NCI-H69 (cell line): ENCODE results near the gene PPFIA4.
A peak's percentile ranks its signal among the peaks of the same experiment; 100 is the strongest.

Experiments
- DNase-seq: peaks from one replicate; lab custom pipeline; 2025; lab: John Stamatoyannopoulos, UW

PPFIA4 gene

GRCh38 chr1:203057911-203058675 is 31.8 kb downstream of the PPFIA4 start:
- DNase-seq, result peak; percentile 82

- no peak for DNase-seq
Measured at GRCh38 chr1:203058676-203058935, 32.3 kb downstream of the PPFIA4 start.

- no peak for DNase-seq
Measured at GRCh38 chr1:203059485-203059884, 33.2 kb downstream of the PPFIA4 start.

DNA sequence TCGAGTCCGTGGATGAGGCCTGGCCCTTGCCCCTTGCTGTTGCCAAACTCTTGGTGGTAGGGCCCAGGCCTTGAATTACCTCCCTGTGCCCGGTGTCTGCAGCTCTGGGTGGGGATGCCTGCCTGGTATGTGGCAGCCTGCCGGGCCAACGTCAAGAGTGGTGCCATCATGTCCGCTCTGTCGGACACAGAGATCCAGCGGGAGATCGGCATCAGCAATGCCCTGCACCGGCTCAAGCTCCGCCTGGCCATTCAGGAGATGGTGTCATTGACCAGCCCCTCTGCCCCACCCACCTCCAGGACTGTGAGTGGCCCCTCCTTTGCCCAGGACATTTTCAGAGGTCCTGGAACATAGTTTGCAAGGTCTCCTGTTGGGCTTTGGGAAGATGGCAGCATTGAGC is 33.8 kb downstream of the PPFIA4 start:
- DNase-seq, result no peak

- DNase-seq, result no peak
Measured at GRCh38 chr1:203063287-203063686, 37.0 kb downstream of the PPFIA4 start.

GRCh38 chr1:203065191-203065590 is 38.9 kb downstream of the PPFIA4 start:
- no peak for DNase-seq

- no peak for DNase-seq
Measured at GRCh38 chr1:203065986-203066385, 39.7 kb downstream of the PPFIA4 start.

DNA sequence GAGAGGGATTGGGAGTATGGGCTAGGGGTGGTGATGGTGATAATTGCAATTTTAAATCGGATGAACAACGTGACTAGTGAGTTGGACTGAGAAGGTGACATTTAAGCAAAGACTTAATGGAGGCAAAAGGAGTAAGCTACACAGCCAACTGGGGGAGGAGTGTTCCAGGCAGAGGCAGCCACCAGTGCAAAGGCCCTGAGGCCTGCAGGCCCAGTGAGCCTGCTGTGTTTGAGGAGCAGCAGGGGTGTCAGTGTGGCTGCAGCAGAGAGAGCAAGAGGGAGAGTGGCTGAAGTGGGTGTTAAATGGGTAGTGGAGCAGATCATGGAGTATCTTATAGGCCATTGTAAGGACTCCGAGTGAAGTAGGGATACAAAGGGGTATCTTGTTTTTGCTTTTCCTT is 40.7 kb downstream of the PPFIA4 start:
- no peak for DNase-seq

- peak; percentile 79 for DNase-seq
Measured at GRCh38 chr1:203069030-203069747, 42.9 kb downstream of the PPFIA4 start.

DNA sequence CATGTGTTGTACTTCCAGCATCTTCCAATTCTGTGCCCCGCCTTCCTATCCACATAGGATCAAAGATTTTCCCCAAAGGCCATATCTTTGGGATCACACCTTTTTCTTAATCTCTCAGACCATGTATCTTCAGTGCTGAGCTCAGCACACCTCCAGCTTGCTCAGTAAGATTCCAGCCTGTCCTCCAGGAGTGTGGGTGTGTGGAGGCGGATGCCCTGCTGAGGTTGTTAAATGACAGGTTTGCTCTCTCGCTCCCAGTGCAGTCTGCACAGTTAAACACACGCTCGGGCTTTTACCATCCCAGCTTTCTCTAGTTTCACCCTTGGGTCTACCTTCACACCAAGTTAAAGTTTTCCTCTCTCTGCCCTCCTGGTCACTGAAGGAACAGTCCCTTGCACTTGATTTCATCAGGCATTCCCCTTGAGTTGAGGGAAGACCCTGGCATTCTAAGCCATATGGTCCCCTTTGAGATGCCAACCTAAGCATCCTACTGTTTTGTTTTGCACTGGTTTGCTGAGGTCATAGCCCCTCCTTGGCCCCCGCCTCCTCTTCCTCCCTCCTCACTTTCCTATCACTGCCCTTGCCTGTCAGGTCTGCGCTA is 45.8 kb downstream of the PPFIA4 start:
- DNase-seq, result peak; percentile 36

- no peak for DNase-seq
Measured at GRCh38 chr1:203072911-203073310, 46.6 kb downstream of the PPFIA4 start.

DNA sequence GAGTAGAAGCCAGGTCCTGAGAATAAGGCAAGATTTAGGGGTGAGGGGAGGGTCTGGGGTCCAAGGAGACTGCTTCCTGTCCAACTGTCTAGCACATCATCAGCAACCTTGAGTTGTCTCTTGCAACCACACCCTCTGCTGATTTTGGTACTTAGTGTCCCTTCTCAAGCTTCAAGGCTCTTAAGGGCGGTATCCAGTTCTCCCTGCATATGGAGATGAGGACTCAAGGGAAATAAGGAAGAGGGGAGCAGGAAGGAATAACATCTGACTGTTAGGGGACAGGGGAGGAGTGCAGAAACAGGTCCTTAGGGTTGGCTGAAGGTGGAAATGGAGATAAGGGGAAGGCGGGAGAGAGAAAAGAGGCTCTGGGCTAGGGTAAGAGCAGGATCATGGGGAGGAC is 47.2 kb downstream of the PPFIA4 start:
- DNase-seq, result no peak

DNA sequence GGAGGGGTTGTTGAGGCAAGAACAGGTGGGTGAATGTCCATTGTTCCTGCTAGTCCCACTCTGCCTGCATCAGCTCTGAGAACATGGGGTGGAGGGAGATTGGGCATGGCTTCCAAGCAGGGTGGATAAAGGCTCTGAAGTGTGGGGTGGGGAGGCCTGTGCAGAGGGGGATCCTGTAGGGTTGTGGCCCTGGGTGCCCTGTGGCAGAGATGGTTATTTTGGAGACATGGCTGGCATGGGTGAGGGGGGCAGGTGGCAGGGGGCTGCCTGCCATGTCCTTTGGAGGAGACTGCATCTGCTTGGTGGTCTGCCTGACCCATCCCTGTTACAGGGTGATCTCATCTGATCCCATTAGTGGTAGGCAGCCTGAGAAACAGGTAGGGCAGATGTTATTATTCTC is 48.3 kb downstream of the PPFIA4 start:
- DNase-seq, result no peak

GRCh38 chr1:203075236-203076030 is 49.1 kb downstream of the PPFIA4 start:
- DNase-seq, result peak; percentile 58

DNA sequence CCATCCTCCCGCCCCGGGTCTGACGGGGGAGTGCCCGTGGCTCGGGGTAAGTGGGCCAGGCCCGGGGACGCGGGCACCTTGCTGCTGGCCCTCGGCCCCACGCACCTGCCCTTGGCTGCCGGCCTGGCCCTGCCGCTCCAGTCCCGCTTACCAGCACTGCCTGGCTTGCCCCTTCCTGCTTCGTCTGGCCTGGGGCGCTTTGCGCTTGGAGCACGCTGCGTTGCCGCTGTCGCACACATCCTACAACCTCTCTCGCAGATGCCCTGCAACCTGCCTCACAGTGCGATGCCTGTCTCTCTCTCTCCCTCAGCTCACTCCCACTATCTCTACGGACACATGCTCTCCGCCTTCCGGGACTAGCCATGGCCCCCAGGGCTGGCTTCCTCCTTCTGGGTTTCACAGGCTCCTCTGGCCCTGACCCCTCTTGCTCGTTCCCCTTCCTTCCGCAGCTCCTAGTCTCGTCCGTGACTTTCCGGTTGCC is 49.8 kb downstream of the PPFIA4 start:
- no peak for DNase-seq

DNA sequence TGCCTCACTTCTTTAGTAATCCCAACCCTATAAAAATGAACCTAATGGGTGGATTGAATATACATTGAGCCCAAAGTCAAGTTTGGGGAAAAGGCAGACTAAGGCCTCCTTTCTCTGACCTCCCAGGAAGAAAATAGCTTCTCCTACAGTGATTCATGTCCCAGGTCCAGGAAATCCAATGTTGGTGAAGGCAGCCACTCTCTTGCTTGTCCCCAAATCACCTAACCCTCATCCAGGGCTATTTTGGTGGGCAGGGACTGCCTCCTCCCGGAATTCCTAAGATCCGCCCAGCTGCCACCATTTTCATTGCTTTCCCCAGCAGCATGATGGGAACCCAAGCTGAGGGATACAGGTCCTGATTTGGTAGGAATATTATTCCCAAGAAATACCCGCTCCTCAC is 51.1 kb downstream of the PPFIA4 start:
- DNase-seq, result no peak

GRCh38 chr1:203077956-203078355 is 51.7 kb downstream of the PPFIA4 start:
- no peak for DNase-seq

- no peak for DNase-seq
Measured at GRCh38 chr1:203078478-203078877, 52.2 kb downstream of the PPFIA4 start.

DNA sequence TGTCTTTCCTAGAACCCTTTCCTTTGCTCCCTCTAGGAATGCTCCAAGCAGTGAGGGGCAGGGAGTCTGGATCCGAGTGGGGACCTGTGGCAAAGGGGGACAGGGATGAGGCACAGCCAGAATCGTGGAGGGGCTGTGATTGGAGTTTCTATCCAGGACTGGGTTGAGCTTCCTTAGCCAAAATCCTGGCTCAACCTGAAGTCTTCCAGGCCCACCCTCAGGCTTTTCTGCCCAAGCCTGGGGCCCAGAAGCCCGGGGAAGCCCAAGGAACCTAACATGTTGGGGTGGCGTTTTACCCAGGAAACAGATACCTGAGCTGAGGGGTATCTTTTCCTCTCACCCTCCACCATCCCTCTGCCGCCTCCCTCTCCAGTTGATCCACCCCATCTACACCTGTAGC is 54.2 kb downstream of the PPFIA4 start:
- no peak for DNase-seq

GRCh38 chr1:203081465-203082230 is 55.4 kb downstream of the PPFIA4 start:
- DNase-seq, result peak; percentile 14

DNA sequence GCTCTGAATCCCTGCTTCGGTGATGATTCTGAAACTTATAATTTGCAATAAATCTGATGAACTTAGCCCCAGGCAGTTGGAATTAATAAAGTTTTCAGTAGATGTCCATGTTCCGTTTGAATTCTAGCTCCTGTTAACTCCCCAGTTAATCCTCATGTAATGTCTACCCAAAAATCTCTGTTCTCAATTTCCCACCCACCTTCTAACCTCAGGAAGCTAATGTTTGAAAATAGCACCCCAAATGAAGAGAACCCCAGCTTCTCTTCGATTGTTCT is 55.9 kb downstream of the PPFIA4 start:
- DNase-seq, result no peak
